ENCODE results near the gene CYTH4. TPM values are rescaled to one million over a fixed set of nuclear protein-coding genes. Genes with fewer than 3 reads are reported as not detected.

Gene CYTH4
- total RNA-seq, 1 experiment from 2014 or later: 0.15 TPM

GRCh38 chr22:37254867-37255233 lies 27.5 kb upstream of the CYTH4 start:
- CTCF ChIA-PET: interaction anchor here (0.6 kb wide), 1 partner anchor 939 kb away, joined by 6 read pairs; no protein-coding TSS in a partner anchor

DNA sequence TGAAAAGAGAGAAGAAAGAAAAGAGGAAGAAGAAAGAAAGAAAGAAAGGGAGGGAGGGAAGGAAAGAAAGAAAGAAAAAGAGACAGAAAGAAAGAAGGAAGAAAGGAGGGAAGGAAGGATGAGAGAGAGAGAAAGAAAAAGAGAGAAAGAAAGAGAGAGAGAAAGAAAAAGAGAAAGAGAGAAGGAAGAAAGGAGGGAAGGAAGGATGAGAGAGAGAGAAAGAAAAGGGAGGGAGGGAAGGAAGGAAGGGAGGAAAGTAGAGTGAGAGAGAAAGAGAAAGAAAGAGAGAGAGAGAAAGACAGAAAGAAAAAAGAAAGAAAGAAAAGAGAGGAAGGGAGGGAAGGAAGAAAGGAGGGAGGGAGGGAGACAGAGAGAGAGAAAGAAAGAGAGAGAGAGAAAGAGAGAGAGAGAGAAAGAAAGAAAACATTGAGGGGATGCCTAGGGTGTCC lies 26.7 kb upstream of the CYTH4 start:
- H3K9me3 Mint-ChIP-seq: no peaks in the 10 kb centered on the region
- CTCF ChIA-PET: interaction anchor here (0.5 kb wide), 1 partner anchor 216 kb away, joined by 3 read pairs; no protein-coding TSS in a partner anchor
- no peak for ATAC-seq
- peaks cover 23% of the 10 kb centered on the region for H3K4me1 Mint-ChIP-seq
- POLR2A ChIA-PET: no interaction called here
- peaks cover 13% of the 10 kb centered on the region for H3K27me3 Mint-ChIP-seq (ENCODE audit: low read depth)
- H3K27ac Mint-ChIP-seq: no peak overlapping the region
- no peak for TF ChIP-seq NR1H2 (CRISPR knock-in tag; IDR thresholded peaks at IDR 0.05)
- TF ChIP-seq ZNF121 (CRISPR knock-in tag; IDR thresholded peaks at IDR 0.05): no peak
- no peak for TF ChIP-seq MAX (CRISPR knock-in tag; IDR thresholded peaks at IDR 0.05)
- peak; percentile 81; the same call in 1 of the 2 replicates for TF ChIP-seq ZNF512 (CRISPR knock-in tag; IDR thresholded peaks at IDR 0.05; ENCODE audit: borderline replicate concordance)
- no peak for DNase-seq (ENCODE audit: low spot score)
- H3K4me3 Mint-ChIP-seq: no peak overlapping the region
- H3K36me3 Mint-ChIP-seq: no peaks in the 10 kb centered on the region

More at GRCh38 chr22:37254867-37255233, 27.5 kb upstream of the CYTH4 start:
- Mint-ChIP-seq H3K27me3 (ENCODE audit: low read depth) (peaks cover 6% of the 10 kb centered on the region), H3K4me1 (peaks cover 28% of the 10 kb centered on the region), H3K9me3 (no peaks in the 10 kb centered on the region), H3K36me3 (no peaks in the 10 kb centered on the region), H3K27ac (no peak overlapping the region), H3K4me3 (no peak overlapping the region)
- ATAC-seq: no peak
- DNase-seq (ENCODE audit: low spot score): no peak
- TF ChIP-seq ZBTB21 (CRISPR knock-in tag; IDR thresholded peaks at IDR 0.05; ENCODE audit: borderline replicate concordance): no peak
- no peak for TF ChIP-seq ZSCAN18 (CRISPR knock-in tag; IDR thresholded peaks at IDR 0.05)
- TF ChIP-seq ZNF232 (CRISPR knock-in tag; IDR thresholded peaks at IDR 0.05): no peak
- TF ChIP-seq IRF2 (CRISPR knock-in tag; IDR thresholded peaks at IDR 0.05; ENCODE audit: borderline replicate concordance, low read depth): no peak
- TF ChIP-seq SP1 (CRISPR knock-in tag; conservative IDR thresholded peaks at IDR 0.05): no peak
- TF ChIP-seq, protein P1, sequence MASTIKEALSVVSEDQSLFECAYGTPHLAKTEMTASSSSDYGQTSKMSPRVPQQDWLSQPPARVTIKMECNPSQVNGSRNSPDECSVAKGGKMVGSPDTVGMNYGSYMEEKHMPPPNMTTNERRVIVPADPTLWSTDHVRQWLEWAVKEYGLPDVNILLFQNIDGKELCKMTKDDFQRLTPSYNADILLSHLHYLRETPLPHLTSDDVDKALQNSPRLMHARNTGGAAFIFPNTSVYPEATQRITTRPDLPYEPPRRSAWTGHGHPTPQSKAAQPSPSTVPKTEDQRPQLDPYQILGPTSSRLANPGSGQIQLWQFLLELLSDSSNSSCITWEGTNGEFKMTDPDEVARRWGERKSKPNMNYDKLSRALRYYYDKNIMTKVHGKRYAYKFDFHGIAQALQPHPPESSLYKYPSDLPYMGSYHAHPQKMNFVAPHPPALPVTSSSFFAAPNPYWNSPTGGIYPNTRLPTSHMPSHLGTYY (CRISPR knock-in tag; IDR thresholded peaks at IDR 0.05): no peak
- TF ChIP-seq FOXP1 (CRISPR knock-in tag; IDR thresholded peaks at IDR 0.05; ENCODE audit: borderline replicate concordance): no peak
- TF ChIP-seq PRDM15 (CRISPR knock-in tag; IDR thresholded peaks at IDR 0.05): no peak
- TF ChIP-seq, protein P2, sequence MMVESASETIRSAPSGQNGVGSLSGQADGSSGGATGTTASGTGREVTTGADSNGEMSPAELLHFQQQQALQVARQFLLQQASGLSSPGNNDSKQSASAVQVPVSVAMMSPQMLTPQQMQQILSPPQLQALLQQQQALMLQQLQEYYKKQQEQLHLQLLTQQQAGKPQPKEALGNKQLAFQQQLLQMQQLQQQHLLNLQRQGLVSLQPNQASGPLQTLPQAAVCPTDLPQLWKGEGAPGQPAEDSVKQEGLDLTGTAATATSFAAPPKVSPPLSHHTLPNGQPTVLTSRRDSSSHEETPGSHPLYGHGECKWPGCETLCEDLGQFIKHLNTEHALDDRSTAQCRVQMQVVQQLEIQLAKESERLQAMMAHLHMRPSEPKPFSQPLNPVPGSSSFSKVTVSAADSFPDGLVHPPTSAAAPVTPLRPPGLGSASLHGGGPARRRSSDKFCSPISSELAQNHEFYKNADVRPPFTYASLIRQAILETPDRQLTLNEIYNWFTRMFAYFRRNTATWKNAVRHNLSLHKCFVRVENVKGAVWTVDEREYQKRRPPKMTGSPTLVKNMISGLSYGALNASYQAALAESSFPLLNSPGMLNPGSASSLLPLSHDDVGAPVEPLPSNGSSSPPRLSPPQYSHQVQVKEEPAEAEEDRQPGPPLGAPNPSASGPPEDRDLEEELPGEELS (CRISPR knock-in tag; IDR thresholded peaks at IDR 0.05): no peak
- no peak for TF ChIP-seq EMX1 (CRISPR knock-in tag; IDR thresholded peaks at IDR 0.05)
- no peak for TF ChIP-seq TEAD1 (CRISPR knock-in tag; IDR thresholded peaks at IDR 0.05)
- no peak for TF ChIP-seq ZNF671 (CRISPR knock-in tag; IDR thresholded peaks at IDR 0.05)
- TF ChIP-seq ETV6 (CRISPR knock-in tag; IDR thresholded peaks at IDR 0.05): no peak
- POLR2A ChIA-PET: no interaction called here
